ENCODE measurements around the gene FOXL1. TPM values are rescaled to one million over a fixed set of nuclear protein-coding genes. Genes with fewer than 3 reads are reported as not detected.

Gene FOXL1
- total RNA-seq, 1 donor, result 2.5 TPM

DNA sequence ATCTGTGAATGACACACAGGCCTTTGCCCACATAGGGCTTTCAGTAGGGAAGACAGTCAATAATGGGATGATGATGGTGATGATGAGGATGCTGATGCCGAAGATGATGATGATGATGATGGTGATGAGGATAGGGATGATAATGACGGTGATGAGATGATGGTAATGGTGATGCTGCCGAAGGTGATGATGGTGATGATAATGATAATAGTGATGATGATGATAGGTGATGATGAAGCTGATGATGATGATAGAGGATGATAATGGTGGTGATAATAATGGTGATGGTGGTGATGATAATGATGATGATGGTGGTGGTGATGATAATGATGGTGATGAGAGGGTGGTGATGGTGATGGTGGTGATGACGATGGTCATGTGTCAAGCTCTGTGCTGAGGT is 12.9 kb downstream of the FOXL1 start:
- H3K4me1 ChIP-seq (ENCODE audit: insufficient read depth, low read length), result peaks cover 66% of the 10 kb centered on the region
- peak overlapping the region; percentile 32 for H3K4me2 ChIP-seq (ENCODE audit: insufficient read depth, low read length)
- H3K4me3 ChIP-seq (ENCODE audit: insufficient read depth, low read length), result no peak overlapping the region
- no peaks in the 10 kb centered on the region for H3K36me3 ChIP-seq (ENCODE audit: insufficient read depth, low read length)
- no peaks in the 10 kb centered on the region for H3K9me3 ChIP-seq (ENCODE audit: low read depth, low read length)
- H3K27me3 ChIP-seq (ENCODE audit: insufficient read depth, low read length), result no peaks in the 10 kb centered on the region
- no peak for DNase-seq (ENCODE audit: insufficient read length, low spot score, missing footprints)
- peaks cover 32% of the 10 kb centered on the region for H3K79me2 ChIP-seq (ENCODE audit: insufficient read depth, low read length)
- no peaks in the 10 kb centered on the region for H4K20me1 ChIP-seq (ENCODE audit: insufficient read depth, low read length)
- no peak overlapping the region for H2AFZ ChIP-seq (ENCODE audit: low read length)
- peak overlapping the region; percentile 96 for H3K27ac ChIP-seq (ENCODE audit: low read depth, low read length)
- TF ChIP-seq, protein P1, sequence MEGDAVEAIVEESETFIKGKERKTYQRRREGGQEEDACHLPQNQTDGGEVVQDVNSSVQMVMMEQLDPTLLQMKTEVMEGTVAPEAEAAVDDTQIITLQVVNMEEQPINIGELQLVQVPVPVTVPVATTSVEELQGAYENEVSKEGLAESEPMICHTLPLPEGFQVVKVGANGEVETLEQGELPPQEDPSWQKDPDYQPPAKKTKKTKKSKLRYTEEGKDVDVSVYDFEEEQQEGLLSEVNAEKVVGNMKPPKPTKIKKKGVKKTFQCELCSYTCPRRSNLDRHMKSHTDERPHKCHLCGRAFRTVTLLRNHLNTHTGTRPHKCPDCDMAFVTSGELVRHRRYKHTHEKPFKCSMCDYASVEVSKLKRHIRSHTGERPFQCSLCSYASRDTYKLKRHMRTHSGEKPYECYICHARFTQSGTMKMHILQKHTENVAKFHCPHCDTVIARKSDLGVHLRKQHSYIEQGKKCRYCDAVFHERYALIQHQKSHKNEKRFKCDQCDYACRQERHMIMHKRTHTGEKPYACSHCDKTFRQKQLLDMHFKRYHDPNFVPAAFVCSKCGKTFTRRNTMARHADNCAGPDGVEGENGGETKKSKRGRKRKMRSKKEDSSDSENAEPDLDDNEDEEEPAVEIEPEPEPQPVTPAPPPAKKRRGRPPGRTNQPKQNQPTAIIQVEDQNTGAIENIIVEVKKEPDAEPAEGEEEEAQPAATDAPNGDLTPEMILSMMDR (IDR thresholded peaks at IDR 0.05; ENCODE audit: extremely low read depth, low read depth, low read length), result no peak

DNA sequence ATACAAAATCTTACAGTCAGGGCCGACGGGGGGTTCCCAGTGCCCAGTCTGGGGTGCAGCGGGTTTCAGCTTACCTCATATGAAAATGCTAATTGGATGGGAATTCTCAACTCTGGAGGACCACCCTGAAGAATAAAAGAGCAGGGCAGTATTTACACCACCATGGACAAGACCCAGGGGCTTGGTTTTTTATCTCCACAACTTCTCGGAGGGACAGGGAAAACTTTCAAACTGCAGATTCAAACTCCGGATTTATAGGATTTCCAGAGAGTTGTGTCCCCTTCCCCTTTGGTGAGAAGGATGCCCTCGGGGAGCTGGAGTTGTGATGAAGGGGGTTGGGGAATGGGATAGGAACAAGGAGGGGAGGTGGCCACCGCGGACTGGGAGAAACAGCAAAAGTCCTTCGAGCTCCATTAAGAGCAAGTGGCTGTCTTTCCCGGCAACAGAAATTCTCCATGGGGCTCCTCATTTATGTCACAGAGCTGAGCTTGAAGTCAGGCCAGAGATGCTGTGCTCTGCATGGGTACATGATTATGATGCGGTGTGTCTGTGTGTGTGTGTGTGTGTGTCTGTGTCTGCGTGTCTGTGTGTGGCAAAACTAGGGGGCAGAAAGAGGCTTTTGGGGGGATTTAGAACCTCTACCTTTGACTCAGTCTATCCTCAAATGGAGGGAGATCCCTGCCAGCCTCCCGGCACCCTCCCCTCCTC is 15.7 kb downstream of the FOXL1 start:
- TF ChIP-seq, protein P1 (IDR thresholded peaks at IDR 0.05; ENCODE audit: extremely low read depth, low read depth, low read length), result no peak

DNA sequence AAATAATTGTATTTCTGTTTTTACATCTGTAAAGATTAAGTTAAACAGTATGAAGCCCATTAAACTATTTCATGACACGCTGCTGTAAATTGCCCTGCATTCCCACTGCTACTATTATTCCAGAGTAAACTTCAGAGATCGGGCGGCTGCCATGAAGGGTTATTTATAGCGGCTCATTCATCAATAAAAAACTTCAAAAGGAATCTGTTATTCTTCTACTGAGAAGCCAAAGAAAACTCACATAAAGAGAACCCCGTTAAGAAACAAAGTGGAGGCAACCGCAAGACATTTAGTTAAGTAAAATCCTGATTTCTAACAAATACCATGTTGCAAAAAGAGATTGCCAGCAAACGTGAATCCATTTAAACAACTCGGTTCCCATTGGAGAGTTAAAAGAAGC is 16.4 kb downstream of the FOXL1 start:
- H3K27me3 ChIP-seq (ENCODE audit: insufficient read depth, low read length), result no peaks in the 10 kb centered on the region
- no peak overlapping the region for H2AFZ ChIP-seq (ENCODE audit: low read length)
- peak overlapping the region; percentile 20 for H3K27ac ChIP-seq (ENCODE audit: low read depth, low read length)
- H3K4me3 ChIP-seq (ENCODE audit: insufficient read depth, low read length), result no peak overlapping the region
- peaks cover 44% of the 10 kb centered on the region for H3K4me1 ChIP-seq (ENCODE audit: insufficient read depth, low read length)
- H4K20me1 ChIP-seq (ENCODE audit: insufficient read depth, low read length), result no peaks in the 10 kb centered on the region
- peak overlapping the region; percentile 21 for H3K4me2 ChIP-seq (ENCODE audit: insufficient read depth, low read length)
- no peaks in the 10 kb centered on the region for H3K36me3 ChIP-seq (ENCODE audit: insufficient read depth, low read length)
- no peak for DNase-seq (ENCODE audit: insufficient read length, low spot score, missing footprints)
- TF ChIP-seq, protein P1 (IDR thresholded peaks at IDR 0.05; ENCODE audit: extremely low read depth, low read depth, low read length), result no peak
- H3K79me2 ChIP-seq (ENCODE audit: insufficient read depth, low read length), result peaks cover 17% of the 10 kb centered on the region
- no peaks in the 10 kb centered on the region for H3K9me3 ChIP-seq (ENCODE audit: low read depth, low read length)

More for the DNA sequence above, 15.7 kb downstream of the FOXL1 start:
- H3K36me3 ChIP-seq (ENCODE audit: insufficient read depth, low read length), result no peaks in the 10 kb centered on the region
- no peak overlapping the region for H3K4me3 ChIP-seq (ENCODE audit: insufficient read depth, low read length)
- H4K20me1 ChIP-seq (ENCODE audit: insufficient read depth, low read length), result no peaks in the 10 kb centered on the region
- H3K4me2 ChIP-seq (ENCODE audit: insufficient read depth, low read length), result peak overlapping the region; percentile 21
- H3K9me3 ChIP-seq (ENCODE audit: low read depth, low read length), result no peaks in the 10 kb centered on the region
- H2AFZ ChIP-seq (ENCODE audit: low read length), result no peak overlapping the region
- no peaks in the 10 kb centered on the region for H3K27me3 ChIP-seq (ENCODE audit: insufficient read depth, low read length)
- peak overlapping the region; percentile 20 for H3K27ac ChIP-seq (ENCODE audit: low read depth, low read length)
- DNase-seq (ENCODE audit: insufficient read length, low spot score, missing footprints), result no peak
- peaks cover 17% of the 10 kb centered on the region for H3K79me2 ChIP-seq (ENCODE audit: insufficient read depth, low read length)
- H3K4me1 ChIP-seq (ENCODE audit: insufficient read depth, low read length), result peaks cover 50% of the 10 kb centered on the region

DNA sequence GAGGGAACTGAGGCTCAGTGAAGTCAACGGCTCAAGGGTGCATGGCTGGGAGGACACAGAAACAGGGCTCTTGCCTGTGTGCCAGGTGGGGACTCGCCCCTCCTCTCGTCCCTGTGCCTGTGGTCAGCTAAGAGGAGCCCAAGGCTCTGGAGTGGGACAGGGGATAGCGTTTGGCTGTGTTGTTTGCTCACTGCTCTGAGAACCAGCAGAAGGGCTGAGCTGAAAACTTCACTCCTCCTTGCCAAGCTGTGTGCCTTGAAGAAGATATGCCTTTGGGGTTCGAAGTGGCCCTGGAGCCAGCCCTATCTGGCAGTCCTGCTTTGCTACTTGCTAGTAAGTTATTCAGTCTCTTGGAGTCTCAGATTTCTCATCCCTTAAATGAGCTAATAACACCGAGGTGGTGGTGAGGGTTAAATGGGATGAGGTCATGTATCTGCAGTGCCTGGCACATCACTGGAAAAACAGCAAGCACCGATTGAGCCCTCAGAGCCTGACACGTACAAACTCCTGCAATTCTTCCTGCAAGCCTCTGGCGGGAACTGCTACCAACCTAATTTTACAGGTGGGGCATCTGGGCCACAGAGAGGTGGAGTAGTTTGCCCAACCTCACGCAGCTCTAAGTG is 17.7 kb downstream of the FOXL1 start:
- Histone ChIP-seq H2AFZ (ENCODE audit: low read length) (no peak overlapping the region), H3K79me2 (ENCODE audit: insufficient read depth, low read length) (peaks cover 16% of the 10 kb centered on the region), H3K27me3 (ENCODE audit: insufficient read depth, low read length) (no peaks in the 10 kb centered on the region), H3K4me1 (ENCODE audit: insufficient read depth, low read length) (peaks cover 30% of the 10 kb centered on the region), H4K20me1 (ENCODE audit: insufficient read depth, low read length) (no peaks in the 10 kb centered on the region), H3K27ac (ENCODE audit: low read depth, low read length) (peak overlapping the region; percentile 28), H3K9me3 (ENCODE audit: low read depth, low read length) (no peaks in the 10 kb centered on the region), H3K36me3 (ENCODE audit: insufficient read depth, low read length) (no peaks in the 10 kb centered on the region), H3K4me3 (ENCODE audit: insufficient read depth, low read length) (no peak overlapping the region), H3K4me2 (ENCODE audit: insufficient read depth, low read length) (no peak overlapping the region)
- TF ChIP-seq, protein P1 (IDR thresholded peaks at IDR 0.05; ENCODE audit: extremely low read depth, low read depth, low read length), result no peak
- DNase-seq (ENCODE audit: insufficient read length, low spot score, missing footprints), result no peak

All from osteoblast (primary cell).